Measurements from ENCODE around the gene FHIP1A.
"Not testable (repeated sequence)": the region's sequence is repeated elsewhere in the genome, so short reads cannot be mapped to it uniquely, and the experiment has no call there.

Gene FHIP1A

GRCh38 chr4:151408630-151409469 lies at the start of gene FHIP1A:
Gene FHIP1A, plus strand, starts transcription at chr4:151409176. Its CDS starts 157,084 bp downstream, at chr4:151566260.
- peak; percentile 48 to 62 for DNase-seq

- no peak for DNase-seq
Observed at GRCh38 chr4:151359576-151359975, 49.4 kb upstream of the FHIP1A start.

GRCh38 chr4:151361126-151361525 lies 47.9 kb upstream of the FHIP1A start:
- DNase-seq, result no peak

GRCh38 chr4:151361966-151362365 lies 47.0 kb upstream of the FHIP1A start:
- no peak for DNase-seq

- DNase-seq, result peak; percentile 26 to 54
Observed at GRCh38 chr4:151362404-151363164, 46.4 kb upstream of the FHIP1A start.

GRCh38 chr4:151376540-151376939 lies 32.4 kb upstream of the FHIP1A start:
- no peak for DNase-seq

- DNase-seq, result no peak
Observed at GRCh38 chr4:151389311-151389710, 19.7 kb upstream of the FHIP1A start.

GRCh38 chr4:151389799-151390198 lies 19.2 kb upstream of the FHIP1A start:
- DNase-seq, result not testable (repeated sequence)

- DNase-seq, result no peak
Observed at GRCh38 chr4:151395873-151396272, 13.1 kb upstream of the FHIP1A start.

- no peak for DNase-seq
Observed at GRCh38 chr4:151400343-151400742, 8.6 kb upstream of the FHIP1A start.

GRCh38 chr4:151401739-151402138 lies 7.2 kb upstream of the FHIP1A start:
- DNase-seq, result no peak

GRCh38 chr4:151402145-151402865 lies 6.7 kb upstream of the FHIP1A start:
- no peak for DNase-seq

- DNase-seq, result no peak
Observed at GRCh38 chr4:151403656-151404055, 5.3 kb upstream of the FHIP1A start.

GRCh38 chr4:151404802-151405201 lies 4.2 kb upstream of the FHIP1A start:
- not testable (repeated sequence) for DNase-seq

GRCh38 chr4:151407018-151407417 lies 2.0 kb upstream of the FHIP1A start:
- DNase-seq, result no peak

- DNase-seq, result no peak
Observed at GRCh38 chr4:151407466-151408379, 1.3 kb upstream of the FHIP1A start.

GRCh38 chr4:151408380-151408629 lies 671 bp upstream of the FHIP1A start:
- DNase-seq, result no peak

GRCh38 chr4:151409470-151410313 lies 716 bp downstream of the FHIP1A start:
- DNase-seq, result peak in 1 of 2 experiments; percentile 15

GRCh38 chr4:151415978-151416377 lies 7.0 kb downstream of the FHIP1A start:
- DNase-seq, result no peak

- DNase-seq, result no peak
Observed at GRCh38 chr4:151417164-151417571, 8.2 kb downstream of the FHIP1A start.

- no peak for DNase-seq
Observed at GRCh38 chr4:151417766-151418376, 8.9 kb downstream of the FHIP1A start.
